Upper lobe of left lung (tissue), 4 donors: Measurements from ENCODE around the gene ZNF473.
"Not testable (repeated sequence)": the region's sequence is repeated elsewhere in the genome, so short reads cannot be mapped to it uniquely, and the experiment has no call there.

ENCODE experiments used
- CTCF ChIP-seq, 6 experiments: fragments of 450-650 bp in 4 of 6; fragments of 200-600 bp in 2 of 6; sonication (generic) in 2 of 6; IDR thresholded peaks; one replicate each; pipeline ENCODE4 v1.5.1; 2016 to 2019; ENCODE audit warnings: antibody characterized with exemption in 6 of 6
- EP300 ChIP-seq, 4 donors: sonication (generic); formaldehyde crosslinking; IDR thresholded peaks; one replicate each; pipeline ENCODE4 v1.5.1; 2017; ENCODE audit warnings: antibody characterized with exemption in 4 of 4, control low read depth in 2 of 4
- POLR2A ChIP-seq, 4 donors: fragments of 450-650 bp; IDR thresholded peaks; one replicate each; pipeline ENCODE4 v1.5.1; 2016 to 2017; ENCODE audit warnings: antibody characterized with exemption in 4 of 4, mild to moderate bottlenecking in 2 of 4

GRCh38 chr19:50091786-50092185, 66.0 kb downstream of the ZNF473 start:
- not testable (repeated sequence) for TF ChIP-seq CTCF, POLR2A, EP300 (IDR thresholded peaks at IDR 0.05)
